Measurements from ENCODE around the gene CR2. TPM values are rescaled to one million over a fixed set of nuclear protein-coding genes. Genes with fewer than 3 reads are reported as not detected.

The CR2 gene
- total and polyA plus RNA-seq, 2 of the 4 experiments (the other 2 are of a cell fraction) = not detected

GRCh38 chr1:207516729-207517128 lies 62.6 kb downstream of the CR2 start:
- Histone ChIP-seq H2BK5ac (ENCODE audit: low read depth, low read length, poor library complexity, severe bottlenecking) (no peak overlapping the region), H3K9me1 (ENCODE audit: insufficient read depth, low read length) (no peaks in the 10 kb centered on the region), H3K18ac (ENCODE audit: low read depth, low read length) (no peak overlapping the region), H3K56ac (ENCODE audit: extremely low read depth, insufficient read depth, low read length) (no peak overlapping the region), H3K9ac (ENCODE audit: low read depth, low read length) (no peak overlapping the region), H3K27me3 (ENCODE audit: control insufficient read depth, insufficient read depth, low read length) (no peaks in the 10 kb centered on the region), H4K8ac (ENCODE audit: low read depth in 2 of 2, low read length in 2 of 2) (no peak overlapping the region), H3K27ac (ENCODE audit: insufficient read depth, low read length) (no peak overlapping the region), H4K5ac (ENCODE audit: low read depth, low read length) (no peak overlapping the region), H3K4me1 (ENCODE audit: control insufficient read depth, insufficient read depth, low read length) (no peaks in the 10 kb centered on the region), H2AK9ac (replicated peaks; ENCODE audit: low read depth, low read length, poor library complexity) (no peak overlapping the region), H3K14ac (replicated peaks; ENCODE audit: low read depth, low read length) (no peak overlapping the region), H2BK20ac (ENCODE audit: low read depth, low read length) (no peak overlapping the region), H3K36me3 (ENCODE audit: control insufficient read depth, insufficient read depth, low read length) (no peaks in the 10 kb centered on the region), H3K23ac (ENCODE audit: low read depth, low read length) (no peak overlapping the region), H3K4me3 (ENCODE audit: insufficient read depth, low read depth, low read length) (no peak overlapping the region), H3K9me3 (ENCODE audit: control insufficient read depth, insufficient read depth, low read length) (no peaks in the 10 kb centered on the region), H2BK120ac (ENCODE audit: low read depth, low read length) (no peak overlapping the region), H4K20me1 (ENCODE audit: insufficient read depth, low read length) (no peaks in the 10 kb centered on the region), H3K4me2 (ENCODE audit: low read depth, low read length) (no peak overlapping the region), H2BK15ac (ENCODE audit: low read depth, low read length) (no peak overlapping the region), H3K4ac (ENCODE audit: low read depth, low read length) (no peak overlapping the region), H2AFZ (replicated peaks; ENCODE audit: low read length, poor library complexity) (no peak overlapping the region), H4K91ac (ENCODE audit: insufficient read depth, low read depth, low read length) (no peak overlapping the region), H2AK5ac (ENCODE audit: low read depth, low read length) (no peak overlapping the region), H3K79me1 (ENCODE audit: low read depth in 1 of 2, low read length in 2 of 2) (no peaks in the 10 kb centered on the region)
- dilution Hi-C loops (cut with HindIII; ENCODE audit: low sequenced_read_pairs, unreplicated experiment) = no loop called here
- ChIA-PET CTCF (no interaction called here), POLR2A (ENCODE audit: unreplicated experiment) (no interaction called here)
- DNase-seq (no peak), ATAC-seq (ENCODE audit: low read depth) (no peak)
- in situ Hi-C loops (cut with MboI; ENCODE audit: low sequenced_read_pairs) = no loop called here
- no TSS peak for BruUV-seq (replicated peaks)
- no peak for TF ChIP-seq CEBPB (IDR thresholded peaks at IDR 0.05; ENCODE audit: low read depth, low read length)
- no peak for TF ChIP-seq RCOR1 (IDR thresholded peaks at IDR 0.05; ENCODE audit: insufficient replicate concordance, low read length)
- no peak for TF ChIP-seq MXI1 (IDR thresholded peaks at IDR 0.05; ENCODE audit: borderline replicate concordance, low read depth, low read length)
- TF ChIP-seq RFX5 (IDR thresholded peaks at IDR 0.05; ENCODE audit: low read depth, low read length) = no peak
- TF ChIP-seq CHD1 (IDR thresholded peaks at IDR 0.05; ENCODE audit: low read depth, low read length) = no peak
- intact Hi-C loops (cut with micrococcal nuclease) = no loop called here

Measured in IMR-90 (cell line).